Ascending aorta (tissue), 2 donors: Measurements from ENCODE around the gene REV3L. TPM values are rescaled to one million over a fixed set of nuclear protein-coding genes. Genes with fewer than 3 reads are reported as not detected.

Source experiments
- DNase-seq, 2 donors: peaks; one replicate each; pipeline ENCODE4 v3.0.0-alpha.2; 2019; ENCODE audit warnings: low spot score in 2 of 2
- H3K27ac ChIP-seq, 2 donors: fragments of 200-600 bp; sonication (generic); one replicate each; pipeline ENCODE4 v1.5.1; 2016 to 2017; ENCODE audit warnings: mild to moderate bottlenecking in 1 of 2
- H3K27me3 ChIP-seq: fragments of 200-600 bp; sonication (generic); one replicate; pipeline ENCODE4 v1.5.1; 2017
- H3K36me3 ChIP-seq, 2 donors: fragments of 200-600 bp; sonication (generic); one replicate each; pipeline ENCODE4 v1.5.1; 2016
- H3K4me1 ChIP-seq, 2 donors: fragments of 200-600 bp; sonication (generic); one replicate each; pipeline ENCODE4 v1.5.1; 2016 to 2017; ENCODE audit warnings: mild to moderate bottlenecking in 1 of 2
- H3K4me3 ChIP-seq, 2 donors: fragments of 200-600 bp; sonication (generic); one replicate each; pipeline ENCODE4 v1.5.1; 2016 to 2017; ENCODE audit warnings: mild to moderate bottlenecking in 1 of 2
- H3K9me3 ChIP-seq, 2 donors: fragments of 200-600 bp; sonication (generic); one replicate each; pipeline ENCODE4 v1.5.1; 2016
- intact Hi-C: fragments of 100-400 bp; cut with DNase I; formaldehyde crosslinking; loops from one replicate; pipeline ENCODE4 v1.15.1; 2023
- total RNA-seq: library from RNA; depleted of rRNA; stranded (reverse); fragments of >200 nt; gene quantifications from one replicate; pipeline ENCODE4 v1.1.0, GENCODE V29; 2016
- TF ChIP-seq, protein P1 (sequence below), 3 experiments: fragments of 200-600 bp in 2 of 3; fragments of 450-650 bp in 1 of 3; sonication (generic) in 2 of 3; IDR thresholded peaks; one replicate each; pipeline ENCODE4 v1.5.1; 2016 to 2019; ENCODE audit warnings: antibody characterized with exemption in 3 of 3, mild to moderate bottlenecking in 1 of 3, moderate library complexity in 1 of 3

The REV3L gene
- total RNA-seq, 1 donor from 2014 or later: 91.5 TPM

- intact Hi-C loops: no loop called here
- TF ChIP-seq, protein P1, sequence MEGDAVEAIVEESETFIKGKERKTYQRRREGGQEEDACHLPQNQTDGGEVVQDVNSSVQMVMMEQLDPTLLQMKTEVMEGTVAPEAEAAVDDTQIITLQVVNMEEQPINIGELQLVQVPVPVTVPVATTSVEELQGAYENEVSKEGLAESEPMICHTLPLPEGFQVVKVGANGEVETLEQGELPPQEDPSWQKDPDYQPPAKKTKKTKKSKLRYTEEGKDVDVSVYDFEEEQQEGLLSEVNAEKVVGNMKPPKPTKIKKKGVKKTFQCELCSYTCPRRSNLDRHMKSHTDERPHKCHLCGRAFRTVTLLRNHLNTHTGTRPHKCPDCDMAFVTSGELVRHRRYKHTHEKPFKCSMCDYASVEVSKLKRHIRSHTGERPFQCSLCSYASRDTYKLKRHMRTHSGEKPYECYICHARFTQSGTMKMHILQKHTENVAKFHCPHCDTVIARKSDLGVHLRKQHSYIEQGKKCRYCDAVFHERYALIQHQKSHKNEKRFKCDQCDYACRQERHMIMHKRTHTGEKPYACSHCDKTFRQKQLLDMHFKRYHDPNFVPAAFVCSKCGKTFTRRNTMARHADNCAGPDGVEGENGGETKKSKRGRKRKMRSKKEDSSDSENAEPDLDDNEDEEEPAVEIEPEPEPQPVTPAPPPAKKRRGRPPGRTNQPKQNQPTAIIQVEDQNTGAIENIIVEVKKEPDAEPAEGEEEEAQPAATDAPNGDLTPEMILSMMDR (IDR thresholded peaks at IDR 0.05): no peak
- H3K27ac ChIP-seq: no peak overlapping the region
- no peaks in the 10 kb centered on the region for H3K36me3 ChIP-seq
- peaks cover 0 to 8% of the 10 kb centered on the region in 2 donors for H3K9me3 ChIP-seq
- H3K4me1 ChIP-seq: peaks cover 0 to 14% of the 10 kb centered on the region in 2 donors
- DNase-seq: no peak
- H3K4me3 ChIP-seq: no peak overlapping the region
- no peaks in the 10 kb centered on the region for H3K27me3 ChIP-seq
Observed at GRCh38 chr6:111423055-111423633, 59.9 kb downstream of the REV3L start.

DNA sequence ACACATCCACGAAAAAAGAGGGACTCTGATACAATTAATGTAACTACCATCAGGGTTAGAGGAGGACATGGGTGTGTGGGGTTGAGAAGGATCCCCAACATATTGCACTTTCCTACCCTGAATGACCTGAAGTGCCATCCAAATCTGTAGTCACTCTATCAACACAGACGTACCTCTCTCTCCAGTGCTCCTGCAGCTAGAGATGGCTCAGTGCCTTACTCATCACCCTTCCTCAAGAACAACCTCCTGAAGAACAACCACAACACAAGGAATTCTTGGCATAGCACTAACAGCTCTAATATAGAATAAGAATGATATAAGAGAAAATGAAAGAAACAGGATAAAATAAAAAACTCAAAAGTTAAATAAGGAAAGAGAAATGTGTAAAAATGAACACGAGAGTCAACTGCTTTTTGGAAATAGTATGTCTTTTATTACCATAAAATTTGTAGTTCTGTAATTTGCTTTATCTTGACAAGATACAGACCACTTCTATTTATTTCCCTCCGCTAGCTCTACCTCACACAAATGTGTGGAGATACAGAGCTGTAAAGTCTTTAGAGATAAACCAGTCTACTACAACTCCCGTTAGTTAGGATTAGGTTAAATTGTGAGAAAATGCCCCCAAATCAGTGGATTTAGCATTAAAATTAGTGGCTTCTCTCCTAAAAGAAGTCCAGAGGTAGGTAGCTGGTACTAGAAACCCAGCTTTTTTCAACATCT is 63.9 kb downstream of the REV3L start:
- H3K4me1 ChIP-seq: peaks cover 0 to 23% of the 10 kb centered on the region in 2 donors
- no peak overlapping the region for H3K27ac ChIP-seq
- no peaks in the 10 kb centered on the region for H3K27me3 ChIP-seq
- DNase-seq: no peak
- no peaks in the 10 kb centered on the region for H3K9me3 ChIP-seq
- H3K36me3 ChIP-seq: peaks cover under 1 to 7% of the 10 kb centered on the region in 2 donors
- intact Hi-C loops: no loop called here
- TF ChIP-seq, protein P1 (IDR thresholded peaks at IDR 0.05): no peak
- H3K4me3 ChIP-seq: no peak overlapping the region

GRCh38 chr6:111417946-111418345 is 65.1 kb downstream of the REV3L start:
- H3K9me3 ChIP-seq: no peaks in the 10 kb centered on the region
- no peaks in the 10 kb centered on the region for H3K27me3 ChIP-seq
- no peak for DNase-seq
- no peak overlapping the region for H3K27ac ChIP-seq
- TF ChIP-seq, protein P1 (IDR thresholded peaks at IDR 0.05): no peak
- no peak overlapping the region for H3K4me3 ChIP-seq
- H3K36me3 ChIP-seq: peaks cover 3 to 7% of the 10 kb centered on the region in 2 donors
- peaks cover 0 to 18% of the 10 kb centered on the region in 2 donors for H3K4me1 ChIP-seq
- intact Hi-C loops: no loop called here

- TF ChIP-seq, protein P1 (IDR thresholded peaks at IDR 0.05): no peak
- no peaks in the 10 kb centered on the region for H3K9me3 ChIP-seq
- H3K27ac ChIP-seq: no peak overlapping the region
- no peak for DNase-seq
- H3K36me3 ChIP-seq: peaks cover 3 to 8% of the 10 kb centered on the region in 2 donors
- peaks cover 0 to 18% of the 10 kb centered on the region in 2 donors for H3K4me1 ChIP-seq
- intact Hi-C loops: no loop called here
- no peaks in the 10 kb centered on the region for H3K27me3 ChIP-seq
- H3K4me3 ChIP-seq: no peak overlapping the region
Observed at GRCh38 chr6:111417181-111417585, 65.8 kb downstream of the REV3L start.

GRCh38 chr6:111416529-111416928 is 66.5 kb downstream of the REV3L start:
- Histone ChIP-seq H3K27ac (no peak overlapping the region), H3K4me1 (peaks cover 0 to 18% of the 10 kb centered on the region in 2 donors)
- intact Hi-C loops: no loop called here

More at GRCh38 chr6:111416529-111416928, 66.5 kb downstream of the REV3L start:
- Histone ChIP-seq H3K9me3 (no peaks in the 10 kb centered on the region), H3K4me3 (no peak overlapping the region), H3K27me3 (no peaks in the 10 kb centered on the region), H3K36me3 (peaks cover 3 to 10% of the 10 kb centered on the region in 2 donors)
- TF ChIP-seq, protein P1 (IDR thresholded peaks at IDR 0.05): no peak
- no peak for DNase-seq
